HEK293 (cell line): Measurements from ENCODE around the gene ZC3H4.

Experiments
- CTCF ChIA-PET: fragments of 350-600 bp; formaldehyde crosslinking; extraction: SDS; loops from one replicate; lab custom pipeline; 2021; ENCODE audit warnings: antibody characterized with exemption; lab: Yijun Ruan, JAX
- POLR2A ChIA-PET: fragments of 300-600 bp; formaldehyde crosslinking; extraction: SDS; loops from one replicate; lab custom pipeline; 2020; ENCODE audit warnings: antibody characterized with exemption, inconsistent platforms; lab: Yijun Ruan, JAX
- H3K27ac ChIP-seq: fragments of 200-500 bp; sonication (Bioruptor generic); 2 replicates; pipeline ENCODE4 v1.5.1; 2014; ENCODE audit warnings: low read depth, low read length, control low read depth, inconsistent platforms; ENCODE audit errors: extremely low read depth
- H3K36me3 ChIP-seq, 2 experiments: fragments of 200-500 bp in 1 of 2; sonication (Bioruptor generic) in 1 of 2; 1 replicate in 1 of 2; 2 replicates in 1 of 2; pipeline ENCODE4 v1.5.1; 2014 to 2017; ENCODE audit warnings: inconsistent platforms in 2 of 2, low read length in 2 of 2; ENCODE audit not compliant: control insufficient read depth in 2 of 2, insufficient read depth in 1 of 2
- H3K4me1 ChIP-seq: fragments of 200-500 bp; sonication (Bioruptor generic); 2 replicates; pipeline ENCODE4 v1.5.1; 2014; ENCODE audit warnings: mild to moderate bottlenecking, low read length, inconsistent platforms; ENCODE audit not compliant: control insufficient read depth, insufficient read depth
- H3K4me3 ChIP-seq: 2 replicates; pipeline ENCODE4 v1.5.1; 2011; ENCODE audit warnings: low read depth, mild to moderate bottlenecking, control low read depth, low read length, moderate library complexity
- H3K9me3 ChIP-seq: fragments of 200-500 bp; sonication (Bioruptor generic); 2 replicates; pipeline ENCODE4 v1.5.1; 2014; ENCODE audit warnings: low read depth, low read length, inconsistent platforms; ENCODE audit not compliant: control insufficient read depth, insufficient read depth
- GLI4 ChIP-seq: fragments of 450-650 bp; formaldehyde crosslinking; IDR thresholded peaks from 2 replicates; pipeline ENCODE4 v1.5.1; 2016; ENCODE audit warnings: missing biosample characterization, missing genetic modification characterization
- GLIS1 ChIP-seq: fragments of 450-650 bp; formaldehyde crosslinking; IDR thresholded peaks from 2 replicates; pipeline ENCODE4 v1.5.1; 2016; ENCODE audit warnings: missing biosample characterization, missing genetic modification characterization
- GLIS2 ChIP-seq: fragments of 450-650 bp; formaldehyde crosslinking; IDR thresholded peaks from 2 replicates; pipeline ENCODE4 v1.5.1; 2016; ENCODE audit warnings: missing biosample characterization, missing genetic modification characterization
- HOXD13 ChIP-seq: sonication (generic); formaldehyde crosslinking; IDR thresholded peaks from 2 replicates; pipeline ENCODE4 v1.8.0; 2022; ENCODE audit warnings: missing genetic modification reagents, borderline replicate concordance
- REPIN1 ChIP-seq: fragments of 450-650 bp; formaldehyde crosslinking; IDR thresholded peaks from 2 replicates; pipeline ENCODE4 v1.5.1; 2017; ENCODE audit warnings: missing biosample characterization, missing genetic modification characterization, low read depth
- ZFP37 ChIP-seq: fragments of 450-650 bp; formaldehyde crosslinking; IDR thresholded peaks from 2 replicates; pipeline ENCODE4 v1.5.1; 2016; ENCODE audit warnings: missing biosample characterization, missing genetic modification characterization
- ZIC2 ChIP-seq: fragments of 450-650 bp; formaldehyde crosslinking; IDR thresholded peaks from 2 replicates; pipeline ENCODE4 v1.5.1; 2016; ENCODE audit warnings: missing biosample characterization, missing genetic modification characterization
- ZNF140 ChIP-seq: fragments of 450-650 bp; formaldehyde crosslinking; IDR thresholded peaks from 2 replicates; pipeline ENCODE4 v1.5.1; 2016; ENCODE audit warnings: missing biosample characterization, missing genetic modification characterization
- ZNF146 ChIP-seq: fragments of 450-650 bp; formaldehyde crosslinking; IDR thresholded peaks from 2 replicates; pipeline ENCODE4 v1.5.1; 2016; ENCODE audit warnings: missing biosample characterization, missing genetic modification characterization
- ZNF155 ChIP-seq: fragments of 450-650 bp; formaldehyde crosslinking; IDR thresholded peaks from 2 replicates; pipeline ENCODE4 v1.5.1; 2016; ENCODE audit warnings: missing biosample characterization, missing genetic modification characterization
- ZNF266 ChIP-seq: fragments of 450-650 bp; formaldehyde crosslinking; IDR thresholded peaks from 2 replicates; pipeline ENCODE4 v1.5.1; 2016; ENCODE audit warnings: missing biosample characterization, missing genetic modification characterization, low read depth
- ZNF280D ChIP-seq: fragments of 450-650 bp; formaldehyde crosslinking; IDR thresholded peaks from 2 replicates; pipeline ENCODE4 v1.5.1; 2016; ENCODE audit warnings: missing biosample characterization, missing genetic modification characterization
- ZNF292 ChIP-seq: fragments of 450-650 bp; formaldehyde crosslinking; IDR thresholded peaks from 2 replicates; pipeline ENCODE4 v1.5.1; 2016; ENCODE audit warnings: low read depth, missing biosample characterization, missing genetic modification characterization, borderline replicate concordance
- ZNF302 ChIP-seq: fragments of 450-650 bp; formaldehyde crosslinking; IDR thresholded peaks from 2 replicates; pipeline ENCODE4 v1.5.1; 2016; ENCODE audit warnings: missing biosample characterization, missing genetic modification characterization, low read depth
- ZNF324 ChIP-seq: fragments of 450-650 bp; formaldehyde crosslinking; IDR thresholded peaks from 2 replicates; pipeline ENCODE4 v1.5.1; 2016; ENCODE audit warnings: missing biosample characterization, missing genetic modification characterization
- ZNF513 ChIP-seq: fragments of 450-650 bp; IDR thresholded peaks from 2 replicates; pipeline ENCODE4 v1.5.1; 2018; ENCODE audit warnings: missing biosample characterization, missing genetic modification characterization
- ZNF518A ChIP-seq: fragments of 450-650 bp; formaldehyde crosslinking; conservative IDR thresholded peaks from 2 replicates; pipeline ENCODE4 v1.5.1; 2016; ENCODE audit warnings: low read depth, missing biosample characterization, missing genetic modification characterization
- ZNF585B ChIP-seq: fragments of 450-650 bp; formaldehyde crosslinking; IDR thresholded peaks from 2 replicates; pipeline ENCODE4 v1.5.1; 2016; ENCODE audit warnings: missing biosample characterization, missing genetic modification characterization
- ZNF600 ChIP-seq: fragments of 450-650 bp; formaldehyde crosslinking; IDR thresholded peaks from 2 replicates; pipeline ENCODE4 v1.5.1; 2016; ENCODE audit warnings: missing biosample characterization, missing genetic modification characterization
- ZNF677 ChIP-seq: fragments of 450-650 bp; IDR thresholded peaks from 2 replicates; pipeline ENCODE4 v1.5.0; 2018; ENCODE audit warnings: missing biosample characterization, mild to moderate bottlenecking, missing genetic modification characterization, moderate library complexity
- ZNF704 ChIP-seq: fragments of 450-650 bp; formaldehyde crosslinking; IDR thresholded peaks from 2 replicates; pipeline ENCODE4 v1.5.1; 2016; ENCODE audit warnings: missing biosample characterization, missing genetic modification characterization
- ZNF768 ChIP-seq: fragments of 450-650 bp; formaldehyde crosslinking; IDR thresholded peaks from 2 replicates; pipeline ENCODE4 v1.5.1; 2018; ENCODE audit warnings: missing biosample characterization, mild to moderate bottlenecking, missing genetic modification characterization
- ZSCAN16 ChIP-seq: fragments of 450-650 bp; formaldehyde crosslinking; IDR thresholded peaks from 2 replicates; pipeline ENCODE4 v1.5.1; 2016; ENCODE audit warnings: missing biosample characterization, missing genetic modification characterization
- ZSCAN30 ChIP-seq: fragments of 450-650 bp; IDR thresholded peaks from 2 replicates; pipeline ENCODE4 v1.5.1; 2018; ENCODE audit warnings: missing biosample characterization, mild to moderate bottlenecking, missing genetic modification characterization, moderate library complexity
- ZSCAN5A ChIP-seq: fragments of 450-650 bp; formaldehyde crosslinking; IDR thresholded peaks from 2 replicates; pipeline ENCODE4 v1.5.1; 2016; ENCODE audit warnings: missing biosample characterization, missing genetic modification characterization

Gene ZC3H4

GRCh38 chr19:47035127-47036096, 78.2 kb downstream of the ZC3H4 start:
- Histone ChIP-seq H3K4me3 (peak overlapping the region; percentile 40), H3K27ac (peak overlapping the region; percentile 80), H3K4me1 (peaks cover 17% of the 10 kb centered on the region), H3K9me3 (no peaks in the 10 kb centered on the region), H3K36me3 (no peaks in the 10 kb centered on the region; a peak in 1 of 3 replicates)
- ChIA-PET CTCF (interaction anchor here (0.6 to 7.2 kb wide), 31 partner anchors 10 to 957 kb away, joined by 3 to 72 read pairs (median 4); partner anchors contain the start of genes TMEM160 and ZC3H4), POLR2A (interaction anchor here (0.5 to 2.1 kb wide), 9 partner anchors 12 to 251 kb away, joined by 3 to 10 read pairs (median 7); partner anchors contain the start of genes NPAS1, TMEM160 and ZC3H4)
- TF ChIP-seq ZSCAN30 (no peak), ZIC2 (tag by site-specific recombination) (peak; percentile 41), ZNF585B (tag by site-specific recombination) (no peak), ZNF677 (tag by site-specific recombination) (no peak), GLIS2 (tag by site-specific recombination) (peak; percentile 68), GLI4 (tag by site-specific recombination) (no peak), ZNF266 (tag by site-specific recombination) (no peak), ZNF155 (tag by site-specific recombination) (no peak), ZNF146 (tag by site-specific recombination) (no peak), ZSCAN5A (tag by site-specific recombination) (no peak), ZNF292 (no peak), GLIS1 (peak; percentile 66), ZNF280D (tag by site-specific recombination) (no peak), REPIN1 (no peak), ZNF600 (peak; percentile 68), ZFP37 (tag by site-specific recombination) (peak; percentile 6; the same call in 1 of the 2 replicates), ZSCAN16 (tag by site-specific recombination) (no peak), ZNF513 (tag by site-specific recombination) (peak; percentile 89), ZNF140 (tag by site-specific recombination) (no peak), HOXD13 (no peak), ZNF302 (tag by site-specific recombination) (no peak), ZNF518A (tag by site-specific recombination) (no peak), ZNF704 (tag by site-specific recombination) (no peak), ZNF324 (tag by site-specific recombination) (no peak), ZNF768 (tag by site-specific recombination) (no peak)
